B cell (primary cell): Measurements from ENCODE around the gene MRGPRG.

Experiments
- EZH2 ChIP-seq: IDR thresholded peaks from 2 replicates; pipeline ENCODE4 v1.6.1; 2012; ENCODE audit warnings: borderline replicate concordance, low read depth, mild to moderate bottlenecking, moderate library complexity, low read length; ENCODE audit not compliant: insufficient read depth, poor library complexity, severe bottlenecking
- TF ChIP-seq, protein P1 (sequence below): fragments of 200-600 bp; IDR thresholded peaks from one replicate; pipeline ENCODE4 v1.8.0; 2022; ENCODE audit warnings: antibody characterized with exemption, mild to moderate bottlenecking

DNA sequence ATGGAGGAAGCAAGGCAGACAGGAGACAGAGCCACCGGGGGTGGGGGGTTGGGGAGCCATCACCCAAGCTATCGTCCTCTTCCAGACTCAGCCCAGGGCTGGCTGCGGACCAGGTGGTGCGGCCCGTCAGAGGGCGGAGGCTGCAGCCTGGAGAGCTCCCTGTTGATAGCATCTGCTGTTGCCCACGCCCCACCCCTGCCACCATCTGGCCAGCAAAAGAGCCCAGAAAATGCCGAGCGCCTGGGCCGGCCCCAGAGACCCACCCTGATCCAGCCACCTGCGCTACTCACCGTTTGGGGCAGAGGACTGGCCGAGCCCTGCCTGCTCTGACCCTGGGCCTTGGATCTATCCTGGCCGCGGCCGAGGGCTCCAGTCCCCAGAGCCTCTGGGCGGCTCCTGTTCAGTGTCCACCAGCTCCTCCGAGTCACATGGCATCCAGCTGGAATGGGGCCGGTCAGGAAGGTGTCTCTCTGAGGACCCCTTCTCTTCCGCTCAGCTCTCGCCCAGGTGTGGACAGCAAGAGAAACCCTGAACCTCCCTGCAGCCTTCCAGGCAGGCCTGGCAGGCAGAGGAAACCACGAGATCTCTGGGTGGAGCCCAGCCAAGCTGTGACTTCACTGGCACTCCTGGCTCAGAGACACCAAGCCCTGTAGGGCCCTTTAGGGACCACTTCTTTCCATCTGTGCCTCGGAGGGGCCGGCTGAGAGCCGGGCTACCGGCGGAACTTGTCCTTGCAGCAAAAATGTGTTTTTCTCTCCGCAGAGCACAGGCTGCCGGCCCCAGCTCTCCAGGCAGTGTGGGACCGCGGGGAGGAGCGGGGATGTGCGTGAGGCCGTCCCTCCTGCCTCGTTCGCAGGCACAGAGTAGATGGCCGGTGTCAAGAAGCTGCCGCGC lies 13.5 kb upstream of the MRGPRG start, which contains the start of gene MRGPRE:
- TF ChIP-seq, protein P1, sequence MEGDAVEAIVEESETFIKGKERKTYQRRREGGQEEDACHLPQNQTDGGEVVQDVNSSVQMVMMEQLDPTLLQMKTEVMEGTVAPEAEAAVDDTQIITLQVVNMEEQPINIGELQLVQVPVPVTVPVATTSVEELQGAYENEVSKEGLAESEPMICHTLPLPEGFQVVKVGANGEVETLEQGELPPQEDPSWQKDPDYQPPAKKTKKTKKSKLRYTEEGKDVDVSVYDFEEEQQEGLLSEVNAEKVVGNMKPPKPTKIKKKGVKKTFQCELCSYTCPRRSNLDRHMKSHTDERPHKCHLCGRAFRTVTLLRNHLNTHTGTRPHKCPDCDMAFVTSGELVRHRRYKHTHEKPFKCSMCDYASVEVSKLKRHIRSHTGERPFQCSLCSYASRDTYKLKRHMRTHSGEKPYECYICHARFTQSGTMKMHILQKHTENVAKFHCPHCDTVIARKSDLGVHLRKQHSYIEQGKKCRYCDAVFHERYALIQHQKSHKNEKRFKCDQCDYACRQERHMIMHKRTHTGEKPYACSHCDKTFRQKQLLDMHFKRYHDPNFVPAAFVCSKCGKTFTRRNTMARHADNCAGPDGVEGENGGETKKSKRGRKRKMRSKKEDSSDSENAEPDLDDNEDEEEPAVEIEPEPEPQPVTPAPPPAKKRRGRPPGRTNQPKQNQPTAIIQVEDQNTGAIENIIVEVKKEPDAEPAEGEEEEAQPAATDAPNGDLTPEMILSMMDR: no peak
- TF ChIP-seq EZH2: no peak
